ENCODE data around the gene FBXO31. TPM values are rescaled to one million over a fixed set of nuclear protein-coding genes. Genes with fewer than 3 reads are reported as not detected.

The FBXO31 gene
- total and polyA plus RNA-seq, 10 of the 15 experiments (the other 5 are each of a cell fraction or from before 2014, with no cell fraction given): 0.19 to 33.1 (median 10.3) TPM

DNA sequence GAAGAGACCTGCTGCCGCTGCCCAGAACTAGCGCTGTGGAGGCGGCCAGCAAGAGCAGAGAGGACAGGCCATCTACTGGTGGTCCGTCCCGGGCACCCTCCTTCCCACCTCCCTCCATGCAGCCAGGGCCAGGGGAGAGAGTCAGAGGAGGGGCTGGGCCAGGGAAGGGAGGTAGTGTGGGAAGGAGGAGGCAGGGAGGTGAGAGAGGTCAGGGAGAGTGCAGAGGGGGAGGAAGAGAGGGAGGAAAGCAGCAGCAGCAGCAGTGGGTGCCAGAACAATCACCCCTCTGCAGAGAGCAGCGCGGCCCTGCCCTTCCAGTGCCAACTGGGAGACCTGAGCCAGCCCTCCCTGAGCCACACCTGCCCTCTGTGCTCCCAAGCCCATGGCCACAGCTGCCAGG lies 73.0 kb downstream of the FBXO31 start:
- Histone ChIP-seq H3K9ac (ENCODE audit: control insufficient read depth, insufficient read depth, low read length) (no peak overlapping the region), H3K79me2 (ENCODE audit: control insufficient read depth, insufficient read depth, low read length) (no peaks in the 10 kb centered on the region), H3K4me1 (ENCODE audit: control insufficient read depth, insufficient read depth, low read length) (no peaks in the 10 kb centered on the region), H3K9me3 (replicated peaks; ENCODE audit: control insufficient read depth, insufficient read depth, low read length) (no peaks in the 10 kb centered on the region), H3K27ac (ENCODE audit: control insufficient read depth, insufficient read depth) (no peak overlapping the region), H2AFZ (ENCODE audit: control insufficient read depth, low read depth, low read length) (no peak overlapping the region), H4K20me1 (ENCODE audit: control insufficient read depth, insufficient read depth) (no peaks in the 10 kb centered on the region), H3K36me3 (ENCODE audit: control insufficient read depth in 2 of 2, insufficient read depth in 2 of 2, low read length in 1 of 2) (no peaks in the 10 kb centered on the region; a peak in 1 of 4 replicates), H3K27me3 (replicated peaks in 1 of 2; ENCODE audit: control insufficient read depth in 2 of 2, insufficient read depth in 2 of 2, low read length in 1 of 2) (no peaks in the 10 kb centered on the region), H3K4me2 (ENCODE audit: control insufficient read depth, insufficient read depth) (no peak overlapping the region), H3K4me3 (no peak overlapping the region)
- no peak for ATAC-seq
- WGBS (ENCODE audit: insufficient coverage, insufficient replicate concordance, low lambda C conversion rate, missing lambda C conversion rate): 87% methylated on average over 7 of the region's 7 CpGs
- FAIRE-seq: no peak
- DNase-seq (ENCODE audit: low read depth, low spot score): no peak
- TF ChIP-seq ASH2L (IDR thresholded peaks at IDR 0.05; ENCODE audit: borderline replicate concordance, low read depth): no peak
- TF ChIP-seq ZNF217 (IDR thresholded peaks at IDR 0.05): no peak
- TF ChIP-seq STAT1 (conservative IDR thresholded peaks at IDR 0.05): no peak
- TF ChIP-seq ZNF622 (IDR thresholded peaks at IDR 0.05): no peak
- TF ChIP-seq MYB (IDR thresholded peaks at IDR 0.05; ENCODE audit: borderline replicate concordance, low read depth, low read length): no peak
- no peak for TF ChIP-seq BMI1 (IDR thresholded peaks at IDR 0.05; ENCODE audit: borderline replicate concordance)
- TF ChIP-seq, protein P1, sequence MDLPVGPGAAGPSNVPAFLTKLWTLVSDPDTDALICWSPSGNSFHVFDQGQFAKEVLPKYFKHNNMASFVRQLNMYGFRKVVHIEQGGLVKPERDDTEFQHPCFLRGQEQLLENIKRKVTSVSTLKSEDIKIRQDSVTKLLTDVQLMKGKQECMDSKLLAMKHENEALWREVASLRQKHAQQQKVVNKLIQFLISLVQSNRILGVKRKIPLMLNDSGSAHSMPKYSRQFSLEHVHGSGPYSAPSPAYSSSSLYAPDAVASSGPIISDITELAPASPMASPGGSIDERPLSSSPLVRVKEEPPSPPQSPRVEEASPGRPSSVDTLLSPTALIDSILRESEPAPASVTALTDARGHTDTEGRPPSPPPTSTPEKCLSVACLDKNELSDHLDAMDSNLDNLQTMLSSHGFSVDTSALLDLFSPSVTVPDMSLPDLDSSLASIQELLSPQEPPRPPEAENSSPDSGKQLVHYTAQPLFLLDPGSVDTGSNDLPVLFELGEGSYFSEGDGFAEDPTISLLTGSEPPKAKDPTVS (IDR thresholded peaks at IDR 0.05; ENCODE audit: low read depth, low read length): no peak
- TF ChIP-seq, protein P2, sequence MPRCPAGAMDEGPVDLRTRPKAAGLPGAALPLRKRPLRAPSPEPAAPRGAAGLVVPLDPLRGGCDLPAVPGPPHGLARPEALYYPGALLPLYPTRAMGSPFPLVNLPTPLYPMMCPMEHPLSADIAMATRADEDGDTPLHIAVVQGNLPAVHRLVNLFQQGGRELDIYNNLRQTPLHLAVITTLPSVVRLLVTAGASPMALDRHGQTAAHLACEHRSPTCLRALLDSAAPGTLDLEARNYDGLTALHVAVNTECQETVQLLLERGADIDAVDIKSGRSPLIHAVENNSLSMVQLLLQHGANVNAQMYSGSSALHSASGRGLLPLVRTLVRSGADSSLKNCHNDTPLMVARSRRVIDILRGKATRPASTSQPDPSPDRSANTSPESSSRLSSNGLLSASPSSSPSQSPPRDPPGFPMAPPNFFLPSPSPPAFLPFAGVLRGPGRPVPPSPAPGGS (IDR thresholded peaks at IDR 0.05; ENCODE audit: borderline replicate concordance, insufficient read depth, low read depth, low read length, poor library complexity, severe bottlenecking): no peak
- TF ChIP-seq, protein P3, sequence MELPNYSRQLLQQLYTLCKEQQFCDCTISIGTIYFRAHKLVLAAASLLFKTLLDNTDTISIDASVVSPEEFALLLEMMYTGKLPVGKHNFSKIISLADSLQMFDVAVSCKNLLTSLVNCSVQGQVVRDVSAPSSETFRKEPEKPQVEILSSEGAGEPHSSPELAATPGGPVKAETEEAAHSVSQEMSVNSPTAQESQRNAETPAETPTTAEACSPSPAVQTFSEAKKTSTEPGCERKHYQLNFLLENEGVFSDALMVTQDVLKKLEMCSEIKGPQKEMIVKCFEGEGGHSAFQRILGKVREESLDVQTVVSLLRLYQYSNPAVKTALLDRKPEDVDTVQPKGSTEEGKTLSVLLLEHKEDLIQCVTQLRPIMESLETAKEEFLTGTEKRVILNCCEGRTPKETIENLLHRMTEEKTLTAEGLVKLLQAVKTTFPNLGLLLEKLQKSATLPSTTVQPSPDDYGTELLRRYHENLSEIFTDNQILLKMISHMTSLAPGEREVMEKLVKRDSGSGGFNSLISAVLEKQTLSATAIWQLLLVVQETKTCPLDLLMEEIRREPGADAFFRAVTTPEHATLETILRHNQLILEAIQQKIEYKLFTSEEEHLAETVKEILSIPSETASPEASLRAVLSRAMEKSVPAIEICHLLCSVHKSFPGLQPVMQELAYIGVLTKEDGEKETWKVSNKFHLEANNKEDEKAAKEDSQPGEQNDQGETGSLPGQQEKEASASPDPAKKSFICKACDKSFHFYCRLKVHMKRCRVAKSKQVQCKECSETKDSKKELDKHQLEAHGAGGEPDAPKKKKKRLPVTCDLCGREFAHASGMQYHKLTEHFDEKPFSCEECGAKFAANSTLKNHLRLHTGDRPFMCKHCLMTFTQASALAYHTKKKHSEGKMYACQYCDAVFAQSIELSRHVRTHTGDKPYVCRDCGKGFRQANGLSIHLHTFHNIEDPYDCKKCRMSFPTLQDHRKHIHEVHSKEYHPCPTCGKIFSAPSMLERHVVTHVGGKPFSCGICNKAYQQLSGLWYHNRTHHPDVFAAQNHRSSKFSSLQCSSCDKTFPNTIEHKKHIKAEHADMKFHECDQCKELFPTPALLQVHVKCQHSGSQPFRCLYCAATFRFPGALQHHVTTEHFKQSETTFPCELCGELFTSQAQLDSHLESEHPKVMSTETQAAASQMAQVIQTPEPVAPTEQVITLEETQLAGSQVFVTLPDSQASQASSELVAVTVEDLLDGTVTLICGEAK (IDR thresholded peaks at IDR 0.05; ENCODE audit: borderline replicate concordance): no peak
- POLR2A ChIA-PET: no interaction called here
- CTCF ChIA-PET: no interaction called here
- in situ Hi-C loops (cut with MboI): no loop called here
- intact Hi-C loops (cut with micrococcal nuclease; ENCODE audit: unreplicated experiment): loop anchor here (10.0 kb wide), 1 partner anchor 324 kb away; no protein-coding TSS in a partner anchor
- BruUV-seq (replicated peaks): no TSS peak
- RAD21 ChIA-PET (ENCODE audit: unreplicated experiment): no interaction called here
- SMC1A ChIA-PET (ENCODE audit: uncharacterized antibody, unreplicated experiment): no interaction called here
